Measurements from ENCODE around the gene HIPK2. TPM values are rescaled to one million over a fixed set of nuclear protein-coding genes. Genes with fewer than 3 reads are reported as not detected.

Gene HIPK2
- total and polyA plus RNA-seq, 2 experiments from 2014 or later = 7.3 to 16.9 TPM

GRCh38 chr7:139598642-139599041, 179.2 kb downstream of the HIPK2 start:
- ATAC-seq = no peak
- H3K36me3 ChIP-seq (ENCODE audit: insufficient read depth) = no peaks in the 10 kb centered on the region
- H3F3A ChIP-seq (replicated peaks; ENCODE audit: low read depth) = no peaks in the 10 kb centered on the region
- no peaks in the 10 kb centered on the region for H3K4me1 ChIP-seq (ENCODE audit: insufficient read depth)
- Mint-ChIP-seq H3K36me3 (ENCODE audit: low read depth) (peaks cover 11% of the 10 kb centered on the region; the same call in 2 of the 3 replicates), H3K4me3 (no peak overlapping the region), H3K9me3 (no peaks in the 10 kb centered on the region), H3K27ac (no peak overlapping the region), H3K27me3 (ENCODE audit: insufficient read depth, low read depth, poor library complexity) (no peaks in the 10 kb centered on the region), H3K4me1 (no peaks in the 10 kb centered on the region)
- no peaks in the 10 kb centered on the region for H3K27me3 ChIP-seq (ENCODE audit: insufficient read depth)
- no peak overlapping the region for H3K4me3 ChIP-seq
- DNase-seq (ENCODE audit: low spot score) = no peak
- no peak overlapping the region for H3K4me2 ChIP-seq
- H3K79me2 ChIP-seq (replicated peaks; ENCODE audit: insufficient read depth) = no peaks in the 10 kb centered on the region
- H4K20me1 ChIP-seq (replicated peaks; ENCODE audit: insufficient read depth) = no peaks in the 10 kb centered on the region
- H3K9me2 ChIP-seq (ENCODE audit: insufficient read depth) = no peaks in the 10 kb centered on the region
- TF ChIP-seq ZNF462 (CRISPR knock-in tag; IDR thresholded peaks at IDR 0.05) = no peak
- no peak overlapping the region for H3K27ac ChIP-seq (ENCODE audit: low read depth)
- H2AFZ ChIP-seq = no peak overlapping the region

GRCh38 chr7:139597028-139597427, 180.8 kb downstream of the HIPK2 start:
- Mint-ChIP-seq H3K9me3 (no peaks in the 10 kb centered on the region), H3K36me3 (ENCODE audit: low read depth) (peaks cover 11% of the 10 kb centered on the region; the same call in 2 of the 3 replicates), H3K27me3 (ENCODE audit: insufficient read depth, low read depth, poor library complexity) (no peaks in the 10 kb centered on the region), H3K27ac (no peak overlapping the region), H3K4me1 (no peaks in the 10 kb centered on the region), H3K4me3 (no peak overlapping the region)
- DNase-seq (ENCODE audit: low spot score) (no peak), ATAC-seq (peak; percentile 51; the same call in 2 of the 3 replicates)
- H4K20me1 ChIP-seq (replicated peaks; ENCODE audit: insufficient read depth) = no peaks in the 10 kb centered on the region
- no peaks in the 10 kb centered on the region for H3K27me3 ChIP-seq (ENCODE audit: insufficient read depth)
- no peak overlapping the region for H3K4me2 ChIP-seq
- H3K4me1 ChIP-seq (ENCODE audit: insufficient read depth) = no peaks in the 10 kb centered on the region
- H2AFZ ChIP-seq = no peak overlapping the region
- H3K79me2 ChIP-seq (replicated peaks; ENCODE audit: insufficient read depth) = no peaks in the 10 kb centered on the region
- H3K27ac ChIP-seq (ENCODE audit: low read depth) = no peak overlapping the region
- H3F3A ChIP-seq (replicated peaks; ENCODE audit: low read depth) = no peaks in the 10 kb centered on the region
- H3K9me2 ChIP-seq (ENCODE audit: insufficient read depth) = no peaks in the 10 kb centered on the region
- H3K4me3 ChIP-seq = no peak overlapping the region
- no peaks in the 10 kb centered on the region for H3K36me3 ChIP-seq (ENCODE audit: insufficient read depth)
- TF ChIP-seq CTCF (conservative IDR thresholded peaks at IDR 0.05; ENCODE audit: low read depth in 2 of 2) = no peak
- TF ChIP-seq POLR2AphosphoS5 (IDR thresholded peaks at IDR 0.05; ENCODE audit: low read depth) = no peak
- TF ChIP-seq ETS1 (IDR thresholded peaks at IDR 0.05) = no peak
- no peak for TF ChIP-seq REST (IDR thresholded peaks at IDR 0.05; ENCODE audit: unreplicated experiment)
- no peak for TF ChIP-seq EZH2 (IDR thresholded peaks at IDR 0.05; ENCODE audit: low read depth, unreplicated experiment)
- no peak for TF ChIP-seq STAT1 (IDR thresholded peaks at IDR 0.05; ENCODE audit: unreplicated experiment)
- TF ChIP-seq EZH2phosphoT487 (IDR thresholded peaks at IDR 0.05; ENCODE audit: unreplicated experiment) = no peak
- no peak for TF ChIP-seq CREB1 (CRISPR knock-in tag; IDR thresholded peaks at IDR 0.05; ENCODE audit: low read depth)
- no peak for TF ChIP-seq ZNF331 (CRISPR knock-in tag; IDR thresholded peaks at IDR 0.05; ENCODE audit: low read depth)

Measured in GM23338 (cell line).